Nasal cavity respiratory epithelium epithelial cell of viscerocranial mucosa (primary cell): ENCODE measurements around the gene PAGE4. TPM values are rescaled to one million over a fixed set of nuclear protein-coding genes. Genes with fewer than 3 reads are reported as not detected.

Source experiments
- total RNA-seq: library from RNA; depleted of rRNA; stranded (reverse); fragments of >200 nt; gene quantifications from 2 replicates; pipeline ENCODE4 v1.2.3, GENCODE V29; 2014

The PAGE4 gene
- total RNA-seq: not detected in 2 replicates

GRCh38 chrX:49829016-49829415, at the start of gene PAGE4:
TSS of gene PAGE4 (plus strand) at chrX:49829303. CDS start at chrX:49830429, 1,126 bp downstream.

GRCh38 chrX:49878834-49879655, 49.9 kb downstream of the PAGE4 start, which contains the start of gene USP27X:
TSS of gene USP27X (plus strand) at chrX:49879484. CDS start at chrX:49880308, 824 bp downstream.

Other genes with a start within 250 kb of the PAGE4 start
- not detected in 2 replicates for gene GAGE12H, start 249.4 kb upstream of the PAGE4 start, total RNA-seq
- not detected in 2 replicates for gene GAGE2A, start 239.8 kb upstream of the PAGE4 start, total RNA-seq
- gene GAGE1, start 230.3 kb upstream of the PAGE4 start, total RNA-seq: not detected in 2 replicates
- not detected in 2 replicates for gene PAGE1, start 133.3 kb upstream of the PAGE4 start, total RNA-seq
- gene USP27X, start 50.2 kb downstream of the PAGE4 start, total RNA-seq: 1.7 and 4.6 TPM in 2 replicates
- gene CLCN5, start 93.3 kb downstream of the PAGE4 start, total RNA-seq: 12.0 and 13.7 TPM in 2 replicates